K562 (cell line): ENCODE results near the gene CCL27. TPM values are rescaled to one million over a fixed set of nuclear protein-coding genes. Genes with fewer than 3 reads are reported as not detected.

Experiments used
- BHLHE40 ChIP-seq: IDR thresholded peaks from 2 replicates; pipeline ENCODE4 v1.6.1; 2011; ENCODE audit warnings: low read length, improper control_type of control experiment
- COPS2 ChIP-seq: fragments of 450-650 bp; conservative IDR thresholded peaks from 2 replicates; pipeline ENCODE4 v1.6.1; 2016; ENCODE audit warnings: mild to moderate bottlenecking, moderate library complexity
- CSDE1 ChIP-seq, 2 experiments: fragments of 450-650 bp; IDR thresholded peaks; 2 replicates each; pipeline ENCODE4 v1.6.1; 2016; ENCODE audit warnings: mild to moderate bottlenecking in 1 of 2
- CTBP1 ChIP-seq: fragments of 450-650 bp; IDR thresholded peaks from 2 replicates; pipeline ENCODE4 v1.6.1; 2016; ENCODE audit warnings: borderline replicate concordance
- FOXJ3 ChIP-seq: sonication (generic); formaldehyde crosslinking; IDR thresholded peaks from 2 replicates; pipeline ENCODE4 v1.4.0; 2020; ENCODE audit warnings: mild to moderate bottlenecking, missing genetic modification reagents
- HDGF ChIP-seq: fragments of 450-650 bp; IDR thresholded peaks from 2 replicates; pipeline ENCODE4 v1.6.1; 2016
- HLTF ChIP-seq: fragments of 450-650 bp; IDR thresholded peaks from 2 replicates; pipeline ENCODE4 v1.6.1; 2016
- HNRNPH1 ChIP-seq: fragments of 200-400 bp; formaldehyde crosslinking; optimal IDR thresholded peaks from 2 replicates; pipeline ENCODE3; 2017; ENCODE audit warnings: low read depth, mild to moderate bottlenecking, low read length, moderate library complexity
- MXI1 ChIP-seq: IDR thresholded peaks from 2 replicates; pipeline ENCODE4 v1.6.1; 2011; ENCODE audit warnings: low read depth, mild to moderate bottlenecking, improper control_type of control experiment, low read length
- POLR2G ChIP-seq: fragments of 200-400 bp; formaldehyde crosslinking; IDR thresholded peaks from 2 replicates; pipeline ENCODE4 v1.6.1; 2017; ENCODE audit warnings: low read depth, mild to moderate bottlenecking, antibody characterized with exemption, low read length, moderate library complexity
- RAD21 ChIP-seq, 2 experiments: fragments of 250-450 bp in 1 of 2; fragments of 450-650 bp in 1 of 2; sonication (Bioruptor Pico) in 1 of 2; formaldehyde crosslinking in 1 of 2; IDR thresholded peaks in 1 of 2; conservative IDR thresholded peaks in 1 of 2; 2 replicates each; pipeline versions ENCODE4 v1.4.0 to v1.8.0; 2020 to 2022; ENCODE audit warnings: mild to moderate bottlenecking in 2 of 2, moderate library complexity in 1 of 2
- YY1 ChIP-seq, 3 experiments: IDR thresholded peaks; 2 replicates each; pipeline ENCODE4 v1.6.1; 2011; ENCODE audit warnings: low read length in 2 of 3, mild to moderate bottlenecking in 2 of 3, moderate library complexity in 2 of 3, borderline replicate concordance in 1 of 3, control low read depth in 1 of 3, low read depth in 1 of 3; ENCODE audit not compliant: insufficient read depth in 3 of 3, insufficient replicate concordance in 2 of 3, control insufficient read depth in 1 of 3, insufficient read length in 1 of 3; ENCODE audit errors: extremely low read depth in 1 of 3
- polyA plus RNA-seq, 8 experiments: library from polyadenylated mRNA; depleted of rRNA in 4 of 8; stranded (reverse) in 5 of 8; unstranded in 3 of 8; fragments of >200 nt; fragmentation: Nextera tagmentation in 2 of 8; fragmentation: Illumina TruSeq in 1 of 8; extraction: Ambion mirVana in 2 of 8; extraction: Trizol in 1 of 8; gene quantifications; 2 replicates each; pipeline versions ENCODE4 v1.2.1 to v1.2.3, GENCODE V29; 2011 to 2014; ENCODE audit warnings: inconsistent platforms in 1 of 8, missing spikeins in 1 of 8
- total RNA-seq, 7 experiments: library from RNA; depleted of rRNA in 6 of 7; stranded (reverse); fragments of >200 nt in 6 of 7; fragmentation: Illumina TruSeq in 2 of 7; extraction: Trizol in 2 of 7; gene quantifications; 2 replicates each; pipeline versions ENCODE4 v1.2.1 to v1.2.3, GENCODE V29; 2011 to 2021; ENCODE audit warnings: low replicate concordance in 1 of 7
- TF ChIP-seq, protein P1 (sequence below): fragments of 250-450 bp; sonication (Bioruptor Pico); IDR thresholded peaks from 2 replicates; pipeline ENCODE4 v1.5.0; 2022; ENCODE audit warnings: mild to moderate bottlenecking
- TF ChIP-seq, protein P2 (sequence below): fragments of 450-650 bp; conservative IDR thresholded peaks from 2 replicates; pipeline ENCODE4 v1.6.1; 2016; ENCODE audit warnings: missing genetic modification characterization, low read depth, mild to moderate bottlenecking, control low read depth, missing compliant biosample characterization
- TF ChIP-seq, protein P3 (sequence below): IDR thresholded peaks from 2 replicates; pipeline ENCODE4 v1.6.1; 2012; ENCODE audit warnings: low read depth, low read length, improper control_type of control experiment, borderline replicate concordance
- TF ChIP-seq, protein P4 (sequence below): sonication (generic); formaldehyde crosslinking; IDR thresholded peaks from 2 replicates; pipeline ENCODE4 v1.8.1; 2023; ENCODE audit warnings: missing genetic modification reagents, mild to moderate bottlenecking, borderline replicate concordance

CCL27 gene
- total and polyA plus RNA-seq, 9 of the 15 experiments (the other 6 are each of a cell fraction or from before 2014, with no cell fraction given) = 0.10 to 0.53 (median 0.27) TPM; not detected in 5

DNA sequence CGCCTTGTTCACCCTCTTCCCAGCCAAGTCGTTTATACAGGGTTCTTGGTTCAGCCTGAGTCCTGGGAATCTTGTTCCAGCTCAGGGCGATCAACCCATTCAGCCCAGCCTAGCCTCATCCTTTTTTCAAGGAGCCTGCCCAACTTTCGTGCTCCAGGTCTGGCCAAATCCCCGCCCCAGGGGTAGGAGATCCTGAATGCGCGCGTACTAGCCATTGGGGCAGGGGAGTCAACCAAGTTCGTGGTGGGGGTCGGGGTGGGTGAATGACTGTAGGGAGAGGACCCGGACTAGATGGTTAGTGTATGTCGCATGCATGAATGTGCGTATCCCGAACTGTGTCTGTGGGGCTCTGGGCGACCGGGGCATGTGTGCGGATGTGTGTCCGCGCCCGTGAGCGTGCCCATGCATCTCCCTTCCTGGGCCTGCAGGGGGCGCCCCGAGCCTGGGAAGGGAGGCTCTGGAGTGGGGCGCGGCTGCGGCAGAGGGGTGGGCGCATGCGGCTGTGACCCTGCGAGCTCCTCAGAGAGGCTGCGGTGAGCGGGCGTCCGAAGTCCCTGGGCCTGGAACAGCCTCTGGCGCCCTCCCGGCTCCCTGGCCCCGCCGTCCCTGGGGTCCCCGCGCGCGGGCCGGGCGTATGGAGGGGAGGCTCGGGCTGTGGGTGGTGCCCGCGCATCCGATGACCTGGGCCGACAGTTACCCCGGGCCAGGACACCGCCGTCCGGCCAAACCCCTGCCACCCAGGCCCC, 38.7 kb upstream of the CCL27 start (continued):
- TF ChIP-seq, protein P1, sequence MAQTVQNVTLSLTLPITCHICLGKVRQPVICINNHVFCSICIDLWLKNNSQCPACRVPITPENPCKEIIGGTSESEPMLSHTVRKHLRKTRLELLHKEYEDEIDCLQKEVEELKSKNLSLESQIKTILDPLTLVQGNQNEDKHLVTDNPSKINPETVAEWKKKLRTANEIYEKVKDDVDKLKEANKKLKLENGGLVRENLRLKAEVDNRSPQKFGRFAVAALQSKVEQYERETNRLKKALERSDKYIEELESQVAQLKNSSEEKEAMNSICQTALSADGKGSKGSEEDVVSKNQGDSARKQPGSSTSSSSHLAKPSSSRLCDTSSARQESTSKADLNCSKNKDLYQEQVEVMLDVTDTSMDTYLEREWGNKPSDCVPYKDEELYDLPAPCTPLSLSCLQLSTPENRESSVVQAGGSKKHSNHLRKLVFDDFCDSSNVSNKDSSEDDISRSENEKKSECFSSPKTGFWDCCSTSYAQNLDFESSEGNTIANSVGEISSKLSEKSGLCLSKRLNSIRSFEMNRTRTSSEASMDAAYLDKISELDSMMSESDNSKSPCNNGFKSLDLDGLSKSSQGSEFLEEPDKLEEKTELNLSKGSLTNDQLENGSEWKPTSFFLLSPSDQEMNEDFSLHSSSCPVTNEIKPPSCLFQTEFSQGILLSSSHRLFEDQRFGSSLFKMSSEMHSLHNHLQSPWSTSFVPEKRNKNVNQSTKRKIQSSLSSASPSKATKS (CRISPR knock-in tag) = no peak
- TF ChIP-seq, protein P2, sequence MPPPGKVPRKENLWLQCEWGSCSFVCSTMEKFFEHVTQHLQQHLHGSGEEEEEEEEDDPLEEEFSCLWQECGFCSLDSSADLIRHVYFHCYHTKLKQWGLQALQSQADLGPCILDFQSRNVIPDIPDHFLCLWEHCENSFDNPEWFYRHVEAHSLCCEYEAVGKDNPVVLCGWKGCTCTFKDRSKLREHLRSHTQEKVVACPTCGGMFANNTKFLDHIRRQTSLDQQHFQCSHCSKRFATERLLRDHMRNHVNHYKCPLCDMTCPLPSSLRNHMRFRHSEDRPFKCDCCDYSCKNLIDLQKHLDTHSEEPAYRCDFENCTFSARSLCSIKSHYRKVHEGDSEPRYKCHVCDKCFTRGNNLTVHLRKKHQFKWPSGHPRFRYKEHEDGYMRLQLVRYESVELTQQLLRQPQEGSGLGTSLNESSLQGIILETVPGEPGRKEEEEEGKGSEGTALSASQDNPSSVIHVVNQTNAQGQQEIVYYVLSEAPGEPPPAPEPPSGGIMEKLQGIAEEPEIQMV (tag) = no peak
- TF ChIP-seq POLR2G (no peak), YY1 (IDR thresholded peaks at IDR 0.05; ENCODE audit: borderline replicate concordance in 1 of 3, control insufficient read depth in 1 of 3, extremely low read depth in 1 of 3, insufficient read depth in 3 of 3, insufficient read length in 1 of 3, insufficient replicate concordance in 2 of 3, low read depth in 1 of 3, low read length in 2 of 3) (peak in 1 of 3 experiments; percentile 6), FOXJ3 (CRISPR knock-in tag) (no peak), MXI1 (no peak), CSDE1 (IDR thresholded peaks at IDR 0.05) (no peak), RAD21 (CRISPR knock-in tag; conservative IDR thresholded peaks at IDR 0.05 in 1 of 2, IDR thresholded peaks at IDR 0.05 in 1 of 2) (peak in 1 of 2 experiments; percentile 41; a peak in 2 of 4 replicates), COPS2 (no peak), HLTF (no peak), HNRNPH1 (no peak), CTBP1 (0 out of 2 replicates have a peak, but pooled peaks have one; percentile 23), BHLHE40 (no peak), HDGF (no peak)
- TF ChIP-seq, protein P3, sequence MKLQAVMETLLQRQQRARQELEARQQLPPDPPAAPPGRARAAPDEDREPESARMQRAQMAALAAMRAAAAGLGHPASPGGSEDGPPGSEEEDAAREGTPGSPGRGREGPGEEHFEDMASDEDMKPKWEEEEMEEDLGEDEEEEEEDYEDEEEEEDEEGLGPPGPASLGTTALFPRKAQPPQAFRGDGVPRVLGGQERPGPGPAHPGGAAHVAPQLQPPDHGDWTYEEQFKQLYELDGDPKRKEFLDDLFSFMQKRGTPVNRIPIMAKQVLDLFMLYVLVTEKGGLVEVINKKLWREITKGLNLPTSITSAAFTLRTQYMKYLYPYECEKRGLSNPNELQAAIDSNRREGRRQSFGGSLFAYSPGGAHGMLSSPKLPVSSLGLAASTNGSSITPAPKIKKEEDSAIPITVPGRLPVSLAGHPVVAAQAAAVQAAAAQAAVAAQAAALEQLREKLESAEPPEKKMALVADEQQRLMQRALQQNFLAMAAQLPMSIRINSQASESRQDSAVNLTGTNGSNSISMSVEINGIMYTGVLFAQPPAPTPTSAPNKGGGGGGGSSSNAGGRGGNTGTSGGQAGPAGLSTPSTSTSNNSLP = no peak
- TF ChIP-seq, protein P4, sequence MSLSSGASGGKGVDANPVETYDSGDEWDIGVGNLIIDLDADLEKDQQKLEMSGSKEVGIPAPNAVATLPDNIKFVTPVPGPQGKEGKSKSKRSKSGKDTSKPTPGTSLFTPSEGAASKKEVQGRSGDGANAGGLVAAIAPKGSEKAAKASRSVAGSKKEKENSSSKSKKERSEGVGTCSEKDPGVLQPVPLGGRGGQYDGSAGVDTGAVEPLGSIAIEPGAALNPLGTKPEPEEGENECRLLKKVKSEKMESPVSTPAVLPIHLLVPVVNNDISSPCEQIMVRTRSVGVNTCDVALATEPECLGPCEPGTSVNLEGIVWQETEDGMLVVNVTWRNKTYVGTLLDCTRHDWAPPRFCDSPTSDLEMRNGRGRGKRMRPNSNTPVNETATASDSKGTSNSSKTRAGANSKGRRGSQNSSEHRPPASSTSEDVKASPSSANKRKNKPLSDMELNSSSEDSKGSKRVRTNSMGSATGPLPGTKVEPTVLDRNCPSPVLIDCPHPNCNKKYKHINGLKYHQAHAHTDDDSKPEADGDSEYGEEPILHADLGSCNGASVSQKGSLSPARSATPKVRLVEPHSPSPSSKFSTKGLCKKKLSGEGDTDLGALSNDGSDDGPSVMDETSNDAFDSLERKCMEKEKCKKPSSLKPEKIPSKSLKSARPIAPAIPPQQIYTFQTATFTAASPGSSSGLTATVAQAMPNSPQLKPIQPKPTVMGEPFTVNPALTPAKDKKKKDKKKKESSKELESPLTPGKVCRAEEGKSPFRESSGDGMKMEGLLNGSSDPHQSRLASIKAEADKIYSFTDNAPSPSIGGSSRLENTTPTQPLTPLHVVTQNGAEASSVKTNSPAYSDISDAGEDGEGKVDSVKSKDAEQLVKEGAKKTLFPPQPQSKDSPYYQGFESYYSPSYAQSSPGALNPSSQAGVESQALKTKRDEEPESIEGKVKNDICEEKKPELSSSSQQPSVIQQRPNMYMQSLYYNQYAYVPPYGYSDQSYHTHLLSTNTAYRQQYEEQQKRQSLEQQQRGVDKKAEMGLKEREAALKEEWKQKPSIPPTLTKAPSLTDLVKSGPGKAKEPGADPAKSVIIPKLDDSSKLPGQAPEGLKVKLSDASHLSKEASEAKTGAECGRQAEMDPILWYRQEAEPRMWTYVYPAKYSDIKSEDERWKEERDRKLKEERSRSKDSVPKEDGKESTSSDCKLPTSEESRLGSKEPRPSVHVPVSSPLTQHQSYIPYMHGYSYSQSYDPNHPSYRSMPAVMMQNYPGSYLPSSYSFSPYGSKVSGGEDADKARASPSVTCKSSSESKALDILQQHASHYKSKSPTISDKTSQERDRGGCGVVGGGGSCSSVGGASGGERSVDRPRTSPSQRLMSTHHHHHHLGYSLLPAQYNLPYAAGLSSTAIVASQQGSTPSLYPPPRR (CRISPR knock-in tag) = no peak
